ENCODE results near the gene PTGDR2.

- TF ChIP-seq HEYL (CRISPR knock-in tag; IDR thresholded peaks at IDR 0.05) (no peak), CTCF (IDR thresholded peaks at IDR 0.05) (no peak), ELK1 (IDR thresholded peaks at IDR 0.05; ENCODE audit: low read depth, low read length) (no peak), EP300 (IDR thresholded peaks at IDR 0.05) (no peak), BCL3 (IDR thresholded peaks at IDR 0.05) (no peak), MAZ (IDR thresholded peaks at IDR 0.05; ENCODE audit: borderline replicate concordance, low read depth, low read length) (no peak), KDM1A (IDR thresholded peaks at IDR 0.05; ENCODE audit: low read depth) (no peak)
Observed at GRCh38 chr11:60809249-60809648, 46.5 kb downstream of the PTGDR2 start.
